HUES48 (cell line): ENCODE measurements around the gene XYLT1.

ENCODE experiments used
- H3K27ac ChIP-seq: one replicate; pipeline ENCODE4 v1.7.0; 2013; ENCODE audit warnings: low read depth, low read length, inconsistent platforms
- H3K27me3 ChIP-seq: 2 replicates; pipeline ENCODE4 v1.6.1; 2013; ENCODE audit warnings: mild to moderate bottlenecking, low read length; ENCODE audit not compliant: control insufficient read depth, insufficient read depth
- H3K36me3 ChIP-seq: 2 replicates; pipeline ENCODE4 v1.6.1; 2013; ENCODE audit warnings: low read length; ENCODE audit not compliant: control insufficient read depth, insufficient read depth
- H3K4me1 ChIP-seq: 2 replicates; pipeline ENCODE4 v1.6.1; 2013; ENCODE audit warnings: mild to moderate bottlenecking, low read length; ENCODE audit not compliant: control insufficient read depth, insufficient read depth
- H3K4me3 ChIP-seq: 2 replicates; pipeline ENCODE4 v1.5.1; 2013; ENCODE audit warnings: mild to moderate bottlenecking, low read depth, low read length
- H3K9ac ChIP-seq: 2 replicates; pipeline ENCODE4 v1.6.1; 2013; ENCODE audit warnings: mild to moderate bottlenecking, low read depth, low read length, moderate library complexity
- H3K9me3 ChIP-seq: 2 replicates; pipeline ENCODE4 v1.6.1; 2013; ENCODE audit warnings: low read length; ENCODE audit not compliant: control insufficient read depth, insufficient read depth

XYLT1 gene

DNA sequence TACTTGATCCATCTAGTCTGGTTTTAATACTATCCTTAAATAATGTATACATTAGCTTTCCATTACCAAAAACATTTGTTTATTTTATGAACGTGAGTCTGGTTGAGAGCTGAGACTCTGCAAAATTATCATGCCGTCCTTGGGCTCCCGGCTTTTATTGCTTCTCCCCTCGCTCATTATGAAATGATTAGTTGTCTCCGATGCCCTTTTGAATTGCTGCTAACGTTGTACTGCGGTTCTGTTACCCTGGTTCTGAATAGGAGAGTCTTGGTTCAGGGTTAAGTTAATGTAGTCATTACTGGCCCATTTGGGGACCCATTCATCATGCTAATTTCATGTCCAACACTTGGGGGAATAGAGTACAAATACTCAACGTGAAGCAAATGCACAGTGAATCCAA is 12.8 kb downstream of the XYLT1 start:
- Histone ChIP-seq H3K4me3 (no peak overlapping the region), H3K27ac (no peak overlapping the region), H3K4me1 (peaks cover 24% of the 10 kb centered on the region), H3K9me3 (no peaks in the 10 kb centered on the region), H3K9ac (no peak overlapping the region), H3K36me3 (no peaks in the 10 kb centered on the region), H3K27me3 (no peaks in the 10 kb centered on the region)

DNA sequence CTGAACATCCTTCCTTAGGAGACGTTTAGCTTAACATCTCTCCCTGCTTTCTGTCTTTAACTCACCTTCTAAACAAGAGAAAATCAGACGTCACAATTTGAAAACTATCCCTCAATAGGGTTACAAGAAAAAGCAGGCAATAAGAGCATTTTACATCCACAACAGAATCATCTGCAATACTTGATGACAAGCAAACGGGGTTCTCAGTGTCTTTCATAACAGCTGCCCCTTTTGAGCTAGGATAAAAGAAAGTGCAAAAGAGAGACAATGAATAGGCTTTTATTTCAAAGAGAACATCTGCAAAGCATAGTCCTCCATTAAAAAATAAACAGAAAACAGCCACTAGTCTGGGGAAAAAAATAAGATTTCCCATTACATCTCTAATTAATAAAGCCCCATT is 13.2 kb downstream of the XYLT1 start:
- Histone ChIP-seq H3K4me3 (no peak overlapping the region), H3K9ac (0 out of 2 replicates have a peak overlapping the region, but pooled peaks have one; percentile 12), H3K4me1 (peaks cover 19% of the 10 kb centered on the region), H3K27me3 (no peaks in the 10 kb centered on the region), H3K9me3 (no peaks in the 10 kb centered on the region), H3K27ac (no peak overlapping the region), H3K36me3 (no peaks in the 10 kb centered on the region)

DNA sequence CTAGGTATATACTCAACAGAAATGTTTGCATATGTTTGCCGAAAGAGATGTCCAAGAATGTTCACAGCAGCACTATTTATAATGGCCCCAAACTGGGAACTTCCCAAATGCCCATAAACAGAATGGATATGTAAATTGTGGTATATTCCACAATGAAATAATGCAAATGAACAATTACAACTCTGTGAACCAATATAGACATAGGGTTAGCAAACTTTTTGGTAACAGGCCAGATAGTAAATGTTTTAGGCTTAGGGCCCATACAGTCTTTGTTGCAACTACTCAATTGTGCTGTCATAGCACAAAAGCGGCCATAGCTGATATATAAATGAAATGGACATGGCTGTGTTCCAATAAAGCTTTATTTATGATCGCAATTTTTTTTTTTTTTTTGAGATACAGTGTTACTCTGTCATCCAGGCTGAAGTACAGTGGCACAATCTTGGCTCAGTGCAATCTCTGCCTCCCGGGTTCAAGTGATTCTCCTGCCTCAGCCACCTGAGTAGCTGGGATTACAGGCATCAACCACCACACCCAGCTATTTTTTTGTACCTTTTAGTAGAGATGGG is 16.5 kb downstream of the XYLT1 start:
- Histone ChIP-seq H3K36me3 (no peaks in the 10 kb centered on the region), H3K27ac (no peak overlapping the region), H3K27me3 (no peaks in the 10 kb centered on the region), H3K9ac (no peak overlapping the region), H3K4me1 (peaks cover 4% of the 10 kb centered on the region; the same call in 1 of the 2 replicates), H3K9me3 (no peaks in the 10 kb centered on the region), H3K4me3 (no peak overlapping the region)

DNA sequence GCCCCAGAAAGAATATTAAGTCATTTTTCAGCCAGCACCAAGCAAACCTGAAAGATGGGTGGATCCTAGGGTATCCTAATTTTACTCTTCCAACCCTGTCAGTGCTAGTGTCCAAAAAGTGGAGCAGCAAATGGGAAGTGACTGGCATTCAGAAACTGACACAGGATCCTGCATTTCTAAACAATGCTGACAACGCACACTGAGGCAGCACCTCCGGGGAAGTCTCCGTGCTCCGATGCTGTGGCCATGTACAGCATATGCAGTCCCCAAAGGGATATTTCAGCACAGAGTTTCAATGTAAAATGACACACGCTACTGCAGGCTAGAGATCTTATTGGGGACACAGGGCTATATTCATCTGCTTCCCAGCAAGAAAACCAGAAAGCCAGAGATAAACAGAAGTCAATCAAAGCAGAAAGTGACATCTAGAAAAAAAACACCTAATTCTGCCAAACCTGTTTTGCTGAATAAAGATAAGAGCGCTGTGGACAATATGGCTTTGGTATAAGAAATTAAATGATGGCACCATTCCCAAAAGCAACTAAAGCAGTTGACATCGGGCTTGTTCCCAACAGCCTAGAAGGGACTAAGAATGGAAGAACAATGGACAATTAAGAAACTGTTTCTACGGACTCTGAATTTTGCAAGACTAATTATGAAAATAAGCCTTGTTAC is 17.3 kb downstream of the XYLT1 start:
- Histone ChIP-seq H3K4me3 (no peak overlapping the region), H3K27me3 (no peaks in the 10 kb centered on the region), H3K9me3 (no peaks in the 10 kb centered on the region), H3K36me3 (no peaks in the 10 kb centered on the region), H3K27ac (no peak overlapping the region), H3K4me1 (peaks cover 4% of the 10 kb centered on the region; the same call in 1 of the 2 replicates), H3K9ac (no peak overlapping the region)

DNA sequence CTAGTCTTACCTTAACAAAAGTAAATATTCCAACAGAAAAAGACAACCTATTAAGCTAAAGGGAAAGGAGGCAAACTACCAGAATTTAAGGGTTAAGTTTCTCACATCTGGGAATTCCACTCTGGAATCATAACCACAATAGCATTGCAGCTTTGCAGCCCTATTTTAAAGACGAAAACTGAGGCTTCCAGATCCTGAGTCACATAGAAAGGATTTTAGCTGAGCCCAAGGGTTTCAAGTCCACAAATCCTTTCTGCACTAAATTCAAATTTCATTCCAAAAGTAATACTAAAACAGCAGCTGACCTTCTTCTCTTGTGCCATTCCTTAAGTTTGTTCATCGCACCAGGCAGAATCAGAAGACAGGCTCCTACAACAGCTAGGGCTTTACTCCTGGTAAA is 17.8 kb downstream of the XYLT1 start:
- Histone ChIP-seq H3K9me3 (no peaks in the 10 kb centered on the region), H3K4me3 (no peak overlapping the region), H3K27ac (no peak overlapping the region), H3K9ac (no peak overlapping the region), H3K36me3 (no peaks in the 10 kb centered on the region), H3K4me1 (peaks cover 4% of the 10 kb centered on the region; the same call in 1 of the 2 replicates), H3K27me3 (no peaks in the 10 kb centered on the region)

DNA sequence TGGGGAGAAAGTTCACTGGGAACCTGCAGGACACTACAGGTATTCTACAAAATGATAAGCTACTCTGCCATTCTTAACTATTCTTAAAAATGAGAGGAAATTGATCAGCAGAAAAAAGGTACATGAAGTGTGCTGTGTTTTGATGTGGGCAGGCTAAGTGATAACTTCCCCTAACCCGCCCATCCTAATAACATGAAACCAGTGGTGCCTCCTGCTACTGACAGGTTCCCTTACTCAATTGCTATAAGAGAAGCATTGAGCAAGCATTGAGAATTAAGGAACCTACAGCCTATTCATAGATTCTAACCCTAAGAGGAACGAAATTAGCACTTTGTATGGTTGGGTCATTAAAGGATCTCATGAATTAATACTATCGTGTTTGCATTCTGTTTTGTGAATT is 18.9 kb downstream of the XYLT1 start:
- Histone ChIP-seq H3K27me3 (no peaks in the 10 kb centered on the region), H3K4me3 (no peak overlapping the region), H3K27ac (no peak overlapping the region), H3K4me1 (peaks cover 3% of the 10 kb centered on the region; the same call in 1 of the 2 replicates), H3K36me3 (no peaks in the 10 kb centered on the region), H3K9ac (no peak overlapping the region), H3K9me3 (no peaks in the 10 kb centered on the region)

DNA sequence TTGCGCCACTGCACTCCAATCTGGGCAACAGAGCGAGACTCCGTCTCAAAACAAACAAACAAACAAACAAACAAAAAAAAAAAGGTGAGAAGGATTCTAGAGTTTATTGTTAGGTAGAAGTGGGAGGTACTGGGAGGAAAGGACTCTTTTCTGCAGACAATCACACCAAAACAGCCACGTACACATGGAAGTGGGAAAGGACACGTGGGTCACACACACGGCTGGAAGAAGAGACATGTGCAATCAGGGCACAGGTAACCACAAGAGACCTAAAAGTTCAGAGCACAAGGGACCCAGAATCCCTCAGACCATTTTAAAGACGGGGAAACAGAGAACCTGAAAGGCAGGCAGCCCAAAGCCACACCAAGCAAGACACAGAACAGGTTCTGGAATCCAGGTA is 20.5 kb downstream of the XYLT1 start:
- H3K9ac ChIP-seq: no peak overlapping the region

DNA sequence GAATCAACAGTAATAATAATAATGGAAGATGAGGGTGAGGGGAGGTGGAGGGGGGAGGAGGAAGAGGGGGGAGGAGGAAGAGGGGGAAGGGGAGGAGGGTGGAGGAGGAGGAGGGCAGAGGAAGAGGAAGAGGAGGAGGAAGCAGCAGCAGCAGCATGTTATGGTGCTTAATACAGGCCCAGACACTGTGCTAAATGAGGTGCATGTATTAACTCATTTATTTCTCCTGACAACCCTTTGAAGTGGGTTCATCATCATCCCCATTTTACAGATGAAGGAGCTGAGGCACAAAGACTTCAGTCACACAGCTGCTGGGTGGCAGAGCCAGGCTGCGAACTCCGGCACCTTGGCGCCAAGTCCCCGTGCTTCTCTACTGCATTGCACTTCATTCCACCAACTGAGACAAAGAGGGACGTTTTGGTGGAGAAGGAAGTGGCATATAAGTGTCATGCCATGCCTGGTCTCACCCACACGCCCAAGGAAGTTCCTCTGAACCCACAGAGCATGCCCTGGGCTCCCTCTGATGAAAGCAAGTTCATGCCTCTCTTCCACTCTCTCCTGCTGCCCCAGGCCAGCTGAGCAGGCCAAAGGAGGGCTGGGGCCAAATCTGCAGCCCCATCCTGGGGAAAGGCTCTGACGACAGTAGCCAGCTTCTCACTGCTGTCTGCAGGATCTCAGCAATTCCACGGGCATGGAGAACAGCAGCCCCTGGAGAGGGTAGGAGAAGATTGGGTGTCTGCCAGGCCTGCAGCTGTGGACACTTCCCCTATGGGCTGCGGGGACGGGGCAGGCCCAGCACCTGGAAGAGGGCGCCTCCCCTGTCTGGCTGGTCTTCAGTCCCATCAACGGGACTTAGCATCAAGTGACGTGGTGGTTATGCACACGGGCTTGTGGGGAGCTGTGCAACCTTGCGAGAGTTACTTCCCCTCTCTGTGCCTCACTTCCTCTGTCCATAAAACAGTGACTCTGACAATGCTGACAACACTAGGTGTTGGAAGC is 21.8 kb downstream of the XYLT1 start:
- Histone ChIP-seq H3K9ac (no peak overlapping the region), H3K27me3 (no peaks in the 10 kb centered on the region), H3K27ac (no peak overlapping the region), H3K9me3 (no peaks in the 10 kb centered on the region), H3K36me3 (no peaks in the 10 kb centered on the region), H3K4me3 (no peak overlapping the region), H3K4me1 (peaks cover 17% of the 10 kb centered on the region; the same call in 1 of the 2 replicates)

More for the DNA sequence above, 20.5 kb downstream of the XYLT1 start:
- Histone ChIP-seq H3K4me1 (peaks cover 16% of the 10 kb centered on the region; the same call in 1 of the 2 replicates), H3K27me3 (no peaks in the 10 kb centered on the region), H3K36me3 (no peaks in the 10 kb centered on the region), H3K27ac (no peak overlapping the region), H3K4me3 (no peak overlapping the region), H3K9me3 (no peaks in the 10 kb centered on the region)

DNA sequence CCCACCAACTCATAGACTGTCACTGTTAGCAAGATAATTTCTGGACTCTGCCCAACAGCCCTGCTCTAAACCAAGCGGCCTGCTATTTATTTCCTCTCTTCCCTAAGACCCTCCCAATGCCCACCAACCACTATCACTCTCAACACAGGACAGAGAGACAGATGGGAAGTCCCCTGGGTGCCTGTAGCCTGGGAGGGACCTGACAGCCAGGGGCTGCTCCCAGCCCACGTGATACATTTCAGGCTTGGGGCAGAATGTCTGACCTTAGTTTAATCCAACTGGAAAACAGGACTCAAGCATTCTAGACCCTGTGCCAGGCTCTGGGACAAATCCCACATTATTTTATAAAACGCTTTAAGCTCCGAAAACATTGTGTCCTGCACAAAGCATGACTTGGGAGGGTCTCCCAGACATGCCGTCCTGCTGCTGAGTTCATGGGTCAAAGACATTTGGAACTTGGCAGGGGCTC is 23.6 kb downstream of the XYLT1 start:
- Histone ChIP-seq H3K9me3 (no peaks in the 10 kb centered on the region), H3K4me1 (peaks cover 17% of the 10 kb centered on the region; the same call in 1 of the 2 replicates), H3K36me3 (no peaks in the 10 kb centered on the region), H3K4me3 (no peak overlapping the region), H3K27me3 (no peaks in the 10 kb centered on the region), H3K9ac (no peak overlapping the region), H3K27ac (no peak overlapping the region)

DNA sequence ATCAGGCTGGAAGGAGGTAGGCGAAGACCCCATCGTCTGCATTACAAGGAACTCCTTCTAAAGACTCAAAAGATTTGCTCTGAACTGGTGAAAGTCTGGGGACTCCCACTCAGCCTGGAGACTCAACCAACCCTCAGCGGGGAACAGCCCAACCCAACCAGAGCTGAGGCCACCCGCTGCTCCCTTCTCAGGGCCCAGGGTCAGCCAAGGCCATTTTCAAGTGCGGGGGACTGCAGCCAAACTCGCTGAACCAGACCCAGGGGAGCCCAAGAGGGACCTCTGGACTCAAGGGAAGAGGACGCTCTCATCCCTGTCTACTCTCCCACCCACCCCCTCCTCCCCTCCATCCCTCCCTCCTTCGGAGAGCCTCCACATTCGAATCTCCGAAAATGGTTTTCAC is 24.1 kb downstream of the XYLT1 start:
- Histone ChIP-seq H3K36me3 (no peaks in the 10 kb centered on the region), H3K4me1 (peaks cover 17% of the 10 kb centered on the region; the same call in 1 of the 2 replicates), H3K9ac (no peak overlapping the region), H3K9me3 (no peaks in the 10 kb centered on the region), H3K27me3 (no peaks in the 10 kb centered on the region), H3K4me3 (no peak overlapping the region), H3K27ac (no peak overlapping the region)
